SH-SY5Y (cell line): ENCODE results near the gene LTBP1.

Experiments used
- GATA2 ChIP-seq: IDR thresholded peaks from 2 replicates; pipeline ENCODE4 v1.6.1; 2011; ENCODE audit warnings: mild to moderate bottlenecking, low read depth, low read length
- GATA3 ChIP-seq: IDR thresholded peaks from 2 replicates; pipeline ENCODE4 v1.6.1; 2011; ENCODE audit warnings: low read depth, mild to moderate bottlenecking, low read length, moderate library complexity

GRCh38 chr2:33042819-33043218 is 96.1 kb downstream of the LTBP1 start:
- TF ChIP-seq GATA2 (no peak), GATA3 (no peak)
